NB4 (cell line): ENCODE data around the gene PAK5.

Source experiments
- POLR2A ChIP-seq: IDR thresholded peaks from 2 replicates; pipeline ENCODE4 v1.6.1; 2011; ENCODE audit warnings: mild to moderate bottlenecking; ENCODE audit not compliant: insufficient read length; ENCODE audit errors: extremely low read depth
- TF ChIP-seq, protein P1 (sequence below): IDR thresholded peaks from one replicate; pipeline ENCODE4 v1.5.1; 2012; ENCODE audit warnings: low read depth, low read length

GRCh38 chr20:9588706-9589105, 250.2 kb downstream of the PAK5 start:
- TF ChIP-seq, protein P1, sequence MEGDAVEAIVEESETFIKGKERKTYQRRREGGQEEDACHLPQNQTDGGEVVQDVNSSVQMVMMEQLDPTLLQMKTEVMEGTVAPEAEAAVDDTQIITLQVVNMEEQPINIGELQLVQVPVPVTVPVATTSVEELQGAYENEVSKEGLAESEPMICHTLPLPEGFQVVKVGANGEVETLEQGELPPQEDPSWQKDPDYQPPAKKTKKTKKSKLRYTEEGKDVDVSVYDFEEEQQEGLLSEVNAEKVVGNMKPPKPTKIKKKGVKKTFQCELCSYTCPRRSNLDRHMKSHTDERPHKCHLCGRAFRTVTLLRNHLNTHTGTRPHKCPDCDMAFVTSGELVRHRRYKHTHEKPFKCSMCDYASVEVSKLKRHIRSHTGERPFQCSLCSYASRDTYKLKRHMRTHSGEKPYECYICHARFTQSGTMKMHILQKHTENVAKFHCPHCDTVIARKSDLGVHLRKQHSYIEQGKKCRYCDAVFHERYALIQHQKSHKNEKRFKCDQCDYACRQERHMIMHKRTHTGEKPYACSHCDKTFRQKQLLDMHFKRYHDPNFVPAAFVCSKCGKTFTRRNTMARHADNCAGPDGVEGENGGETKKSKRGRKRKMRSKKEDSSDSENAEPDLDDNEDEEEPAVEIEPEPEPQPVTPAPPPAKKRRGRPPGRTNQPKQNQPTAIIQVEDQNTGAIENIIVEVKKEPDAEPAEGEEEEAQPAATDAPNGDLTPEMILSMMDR = no peak
- no peak for TF ChIP-seq POLR2A
